A172 (cell line): ENCODE data around the gene TMEM128. TPM values are rescaled to one million over a fixed set of nuclear protein-coding genes. Genes with fewer than 3 reads are reported as not detected.
"Not testable (repeated sequence)": the region's sequence is repeated elsewhere in the genome, so short reads cannot be mapped to it uniquely, and the experiment has no call there.

ENCODE experiments used
- DNase-seq: peaks from one replicate; pipeline ENCODE4 v3.0.0-alpha.2; 2015; ENCODE audit warnings: low spot score
- total RNA-seq: library from RNA; depleted of rRNA; stranded (reverse); fragments of >200 nt; shearing (Covaris generic); gene quantifications from 2 replicates; pipeline ENCODE4 v1.2.3, GENCODE V29; 2014; rRNA removed

TMEM128 gene
- total RNA-seq, 1 experiment from 2014 or later = 29.5 TPM

GRCh38 chr4:4195354-4195753 lies 52.7 kb downstream of the TMEM128 start:
- no peak for DNase-seq

DNA sequence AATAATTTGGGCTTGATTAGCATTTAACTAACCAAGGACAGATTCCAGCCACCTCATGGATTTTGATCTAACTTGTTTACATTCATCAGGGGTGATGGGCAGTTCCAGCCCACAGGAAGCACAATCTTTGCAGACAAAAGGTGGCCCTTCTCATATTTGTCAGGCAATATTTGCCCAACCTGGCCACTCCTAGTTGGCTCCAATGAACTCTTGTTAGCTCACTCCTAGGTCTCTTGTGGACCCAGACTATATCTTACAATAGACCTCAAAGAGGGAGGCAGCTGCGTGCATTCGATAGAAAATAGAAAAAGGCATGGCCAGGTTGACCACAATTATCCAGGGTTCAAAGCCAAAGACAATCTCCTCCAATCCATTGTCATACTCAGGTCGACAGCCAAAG lies 59.5 kb downstream of the TMEM128 start:
- not testable (repeated sequence) for DNase-seq

Other genes starting within 250 kb of the TMEM128 start
- gene OTOP1, start 21.3 kb downstream of the TMEM128 start, total RNA-seq = not detected in 2 replicates
- gene LYAR, start 41.9 kb upstream of the TMEM128 start, total RNA-seq = 38.1 and 54.5 TPM in 2 replicates
- gene ZBTB49, start 42.0 kb upstream of the TMEM128 start, total RNA-seq = 0.91 and 6.3 TPM in 2 replicates
- gene NSG1, start 138.9 kb upstream of the TMEM128 start, total RNA-seq = 7.0 and 9.2 TPM in 2 replicates